HEK293T (cell line): Measurements from ENCODE around the gene CD80.

Experiments used
- CTCF ChIA-PET: fragments of 350-600 bp; formaldehyde crosslinking; extraction: SDS; loops from one replicate; lab custom pipeline; 2021; ENCODE audit warnings: antibody characterized with exemption, inconsistent platforms; lab: Yijun Ruan, JAX
- POLR2A ChIA-PET: fragments of 350-600 bp; formaldehyde crosslinking; extraction: SDS; loops from one replicate; lab custom pipeline; 2020; ENCODE audit warnings: antibody characterized with exemption, inconsistent platforms; lab: Yijun Ruan, JAX
- DNase-seq: peaks from one replicate; pipeline ENCODE4 v3.0.0; 2012; ENCODE audit warnings: mixed read lengths; ENCODE audit errors: extremely low spot score
- ARNT ChIP-seq: fragments of 450-650 bp; IDR thresholded peaks from 2 replicates; pipeline ENCODE4 v1.6.1; 2017; ENCODE audit warnings: mild to moderate bottlenecking
- BHLHE40 ChIP-seq: fragments of 450-650 bp; IDR thresholded peaks from 2 replicates; pipeline ENCODE4 v1.6.1; 2016; ENCODE audit warnings: mild to moderate bottlenecking, moderate library complexity, borderline replicate concordance
- CTBP1 ChIP-seq: fragments of 450-650 bp; IDR thresholded peaks from 2 replicates; pipeline ENCODE4 v1.6.1; 2016; ENCODE audit warnings: borderline replicate concordance
- ELF4 ChIP-seq: fragments of 450-650 bp; IDR thresholded peaks from 2 replicates; pipeline ENCODE4 v1.6.1; 2017; ENCODE audit warnings: antibody characterized with exemption
- FOXA1 ChIP-seq: fragments of 450-650 bp; IDR thresholded peaks from 2 replicates; pipeline ENCODE4 v1.6.1; 2016; ENCODE audit warnings: mild to moderate bottlenecking
- FOXK2 ChIP-seq: fragments of 450-650 bp; IDR thresholded peaks from 2 replicates; pipeline ENCODE4 v1.6.1; 2016; ENCODE audit warnings: mild to moderate bottlenecking
- FOXM1 ChIP-seq: fragments of 450-650 bp; IDR thresholded peaks from 2 replicates; pipeline ENCODE4 v1.6.1; 2017; ENCODE audit warnings: mild to moderate bottlenecking, borderline replicate concordance
- HDGF ChIP-seq: fragments of 450-650 bp; IDR thresholded peaks from 2 replicates; pipeline ENCODE4 v1.6.1; 2017; ENCODE audit warnings: antibody characterized with exemption, borderline replicate concordance
- L3MBTL2 ChIP-seq: fragments of 450-650 bp; conservative IDR thresholded peaks from 2 replicates; pipeline ENCODE4 v1.6.1; 2016; ENCODE audit warnings: mild to moderate bottlenecking
- LEF1 ChIP-seq: fragments of 450-650 bp; IDR thresholded peaks from 2 replicates; pipeline ENCODE4 v1.6.1; 2017; ENCODE audit warnings: mild to moderate bottlenecking, borderline replicate concordance
- NFRKB ChIP-seq: fragments of 450-650 bp; IDR thresholded peaks from 2 replicates; pipeline ENCODE4 v1.6.1; 2016; ENCODE audit warnings: mild to moderate bottlenecking, moderate library complexity
- PKNOX1 ChIP-seq: fragments of 450-650 bp; IDR thresholded peaks from 2 replicates; pipeline ENCODE4 v1.6.1; 2016
- SP1 ChIP-seq: fragments of 450-650 bp; IDR thresholded peaks from 2 replicates; pipeline ENCODE4 v1.6.1; 2017
- SUZ12 ChIP-seq: fragments of 450-650 bp; IDR thresholded peaks from 2 replicates; pipeline ENCODE4 v1.6.1; 2016; ENCODE audit warnings: mild to moderate bottlenecking
- TARDBP ChIP-seq: fragments of 450-650 bp; IDR thresholded peaks from 2 replicates; pipeline ENCODE4 v1.6.1; 2016
- ZNF384 ChIP-seq: fragments of 450-650 bp; IDR thresholded peaks from 2 replicates; pipeline ENCODE4 v1.6.1; 2016

The CD80 gene

GRCh38 chr3:119506631-119507030 is 52.8 kb downstream of the CD80 start:
- TF ChIP-seq FOXK2 (no peak), TARDBP (no peak), SUZ12 (no peak), ELF4 (no peak), L3MBTL2 (no peak), NFRKB (no peak), SP1 (no peak), PKNOX1 (no peak), FOXM1 (no peak), LEF1 (no peak), CTBP1 (no peak), HDGF (no peak), ZNF384 (no peak), FOXA1 (no peak), ARNT (no peak), BHLHE40 (no peak)
- ChIA-PET CTCF (no interaction called here), POLR2A (interaction anchor here (0.9 to 1.4 kb wide), 2 partner anchors 8 to 43 kb away, joined by 3 to 7 read pairs; partner anchors contain the start of genes TIMMDC1 and TMEM39A)
- DNase-seq, result no peak

GRCh38 chr3:119500901-119501300 is 58.5 kb downstream of the CD80 start:
- TF ChIP-seq ZNF384 (no peak), TARDBP (no peak), HDGF (no peak), FOXA1 (no peak), BHLHE40 (no peak), CTBP1 (no peak), L3MBTL2 (no peak)
- no peak for DNase-seq
- ChIA-PET CTCF (no interaction called here), POLR2A (interaction anchor here (4.5 kb wide), 1 partner anchor 38 kb away, joined by 39 read pairs; the partner anchor contains the start of gene TMEM39A)

GRCh38 chr3:119500265-119500664 is 59.1 kb downstream of the CD80 start:
- DNase-seq, result no peak
- ChIA-PET CTCF (interaction anchor here (0.6 to 0.7 kb wide), 2 partner anchors 181 to 225 kb away, joined by 3 to 4 read pairs; no protein-coding TSS in a partner anchor), POLR2A (interaction anchor here (2.0 to 4.5 kb wide), 2 partner anchors 35 to 37 kb away, joined by 7 to 39 read pairs; partner anchors contain the start of gene TMEM39A)
- TF ChIP-seq SUZ12 (no peak), SP1 (no peak), LEF1 (no peak), CTBP1 (no peak), FOXA1 (no peak), ELF4 (no peak), FOXK2 (no peak), ZNF384 (no peak), PKNOX1 (no peak), ARNT (no peak), TARDBP (no peak), HDGF (no peak), L3MBTL2 (no peak), NFRKB (no peak), FOXM1 (no peak)

GRCh38 chr3:119498186-119499011 is 61.0 kb downstream of the CD80 start, which contains the start of gene TIMMDC1:
Gene TIMMDC1, plus strand, starts transcription at chr3:119498547. Its CDS starts 187 bp downstream, at chr3:119498734.
- peak; percentile 97 for DNase-seq
- CTCF ChIA-PET, result no interaction called here
- POLR2A ChIA-PET, result interaction anchor here (0.6 to 4.5 kb wide), 18 partner anchors 9 to 850 kb away, joined by 3 to 39 read pairs (median 4); partner anchors contain the start of genes B4GALT4, COX17, POGLUT1 and TMEM39A
- TF ChIP-seq ELF4 (peak; percentile 87), NFRKB (no peak), FOXA1 (no peak), FOXM1 (no peak), ARNT (no peak), PKNOX1 (peak; percentile 45; the same call in 1 of the 2 replicates), L3MBTL2 (peak; percentile 40), HDGF (no peak), CTBP1 (no peak), BHLHE40 (no peak), LEF1 (no peak), ZNF384 (no peak), TARDBP (no peak), SUZ12 (no peak)

- POLR2A ChIA-PET, result interaction anchor here (0.6 to 4.5 kb wide), 12 partner anchors 8 to 850 kb away, joined by 3 to 39 read pairs (median 6); partner anchors contain the start of genes COX17, POGLUT1 and TMEM39A
- CTCF ChIA-PET, result no interaction called here
- no peak for TF ChIP-seq SP1
- TF ChIP-seq FOXM1, result no peak
- no peak for TF ChIP-seq L3MBTL2
- no peak for TF ChIP-seq HDGF
- TF ChIP-seq FOXK2, result no peak
- no peak for TF ChIP-seq SUZ12
- TF ChIP-seq FOXA1, result no peak
- no peak for TF ChIP-seq BHLHE40
- TF ChIP-seq LEF1, result no peak
- no peak for TF ChIP-seq PKNOX1
- no peak for TF ChIP-seq CTBP1
- TF ChIP-seq ARNT, result no peak
- no peak for TF ChIP-seq NFRKB
- TF ChIP-seq TARDBP, result no peak
- no peak for TF ChIP-seq ELF4
- no peak for TF ChIP-seq ZNF384
- peak; percentile 15 for DNase-seq
Observed at GRCh38 chr3:119497820-119498185, 61.6 kb downstream of the CD80 start.
